ENCODE results near the gene SIL1. TPM values are rescaled to one million over a fixed set of nuclear protein-coding genes. Genes with fewer than 3 reads are reported as not detected.
A peak's percentile ranks its signal among the peaks of the same experiment; 100 is the strongest.

The SIL1 gene
- total and polyA plus RNA-seq, 9 of the 15 experiments (the other 6 are each of a cell fraction or from before 2014, with no cell fraction given): 1.3 to 30.5 (median 18.1) TPM

- Histone ChIP-seq H4K20me1 (replicated peaks; ENCODE audit: control insufficient read depth, insufficient read depth, low read length) (peaks cover 7% of the 10 kb centered on the region; the same call in 1 of the 2 replicates), H3K9me1 (ENCODE audit: control insufficient read depth, insufficient read depth, low read length) (no peaks in the 10 kb centered on the region), H3K27me3 (ENCODE audit: control insufficient read depth in 2 of 2, insufficient read depth in 2 of 2, low read length in 2 of 2) (no peaks in the 10 kb centered on the region), H3K9ac (ENCODE audit: insufficient read depth in 1 of 2, low read depth in 2 of 2, low read length in 2 of 2) (no peak overlapping the region), H3K4me2 (ENCODE audit: insufficient read depth, low read length) (no peak overlapping the region), H3K36me3 (ENCODE audit: control insufficient read depth, insufficient read depth, low read length) (peaks cover 31% of the 10 kb centered on the region; the same call in 2 of the 3 replicates), H3K4me3 (no peak overlapping the region), H3K9me3 (replicated peaks; ENCODE audit: control insufficient read depth, insufficient read depth, low read depth, low read length) (no peaks in the 10 kb centered on the region), H3K27ac (ENCODE audit: extremely low read depth, low read depth, low read length) (no peak overlapping the region), H2AFZ (ENCODE audit: low read depth, low read length) (no peak overlapping the region), H3K79me2 (ENCODE audit: control insufficient read depth, insufficient read depth, low read length) (no peaks in the 10 kb centered on the region), H3K4me1 (replicated peaks in 1 of 2; ENCODE audit: control insufficient read depth in 2 of 2, insufficient read depth in 2 of 2, low read length in 2 of 2) (0 out of 5 replicates have a peak, but pooled peaks cover 0 to 2% of the 10 kb centered on the region in 2 experiments)
- ATAC-seq (peak; percentile 31), FAIRE-seq (no peak), DNase-seq (ENCODE audit: extremely low read depth in 1 of 4, low spot score in 3 of 4) (no peak)
- intact Hi-C loops (cut with micrococcal nuclease): loop anchor here (10.0 kb wide), 1 partner anchor 292 kb away; no protein-coding TSS in a partner anchor
- TF ChIP-seq POLR2AphosphoS2 (IDR thresholded peaks at IDR 0.05; ENCODE audit: low read length) (0 out of 2 replicates have a peak, but pooled peaks have one; percentile 27), HDAC2 (IDR thresholded peaks at IDR 0.05) (no peak)
- in situ Hi-C loops (cut with MboI): no loop called here
- no TSS peak for BruUV-seq (replicated peaks)
- ChIA-PET POLR2A (interaction anchor here (0.9 kb wide), 1 partner anchor 91 kb away, joined by 3 read pairs; no protein-coding TSS in a partner anchor), CTCF (ENCODE audit: low intra/inter-chr PET ratio) (no interaction called here)
- WGBS (ENCODE audit: insufficient coverage, low coverage, missing lambda C conversion rate): 95% methylated on average over 2 of the region's 2 CpGs
These were observed 261.2 kb downstream of the SIL1 start for GRCh38 chr5:138936968-138937345.

GRCh38 chr5:138936225-138936967 lies 261.8 kb downstream of the SIL1 start:
- no peak overlapping the region for H3K4me3 ChIP-seq
- no peaks in the 10 kb centered on the region for H3K27me3 ChIP-seq (ENCODE audit: control insufficient read depth in 2 of 2, insufficient read depth in 2 of 2, low read length in 2 of 2)
- H3K36me3 ChIP-seq (ENCODE audit: control insufficient read depth, insufficient read depth, low read length): peaks cover 36% of the 10 kb centered on the region; the same call in 2 of the 3 replicates
- no peak overlapping the region for H3K4me2 ChIP-seq (ENCODE audit: insufficient read depth, low read length)
- 88% methylated on average over 21 of the region's 22 CpGs for WGBS (ENCODE audit: insufficient coverage, low coverage, missing lambda C conversion rate)
- DNase-seq (ENCODE audit: extremely low read depth in 1 of 4, low spot score in 3 of 4) (no peak), FAIRE-seq (no peak), ATAC-seq (peak; percentile 12; the same call in 2 of the 3 replicates)
- no peaks in the 10 kb centered on the region for H3K9me3 ChIP-seq (replicated peaks; ENCODE audit: control insufficient read depth, insufficient read depth, low read depth, low read length)
- H4K20me1 ChIP-seq (replicated peaks; ENCODE audit: control insufficient read depth, insufficient read depth, low read length): peaks cover 7% of the 10 kb centered on the region; the same call in 1 of the 2 replicates
- H3K27ac ChIP-seq (ENCODE audit: extremely low read depth, low read depth, low read length): no peak overlapping the region
- no peaks in the 10 kb centered on the region for H3K79me2 ChIP-seq (ENCODE audit: control insufficient read depth, insufficient read depth, low read length)
- H3K9ac ChIP-seq (ENCODE audit: insufficient read depth in 1 of 2, low read depth in 2 of 2, low read length in 2 of 2): peak overlapping the region in 1 of 2 experiments; percentile 2; a peak in 1 of 4 replicates
- 0 out of 5 replicates have a peak, but pooled peaks cover 0 to 2% of the 10 kb centered on the region in 2 experiments for H3K4me1 ChIP-seq (replicated peaks in 1 of 2; ENCODE audit: control insufficient read depth in 2 of 2, insufficient read depth in 2 of 2, low read length in 2 of 2)
- no TSS peak for BruUV-seq (replicated peaks)
- no peak overlapping the region for H2AFZ ChIP-seq (ENCODE audit: low read depth, low read length)
- in situ Hi-C loops (cut with MboI): no loop called here
- POLR2A ChIA-PET: interaction anchor here (0.6 to 1.4 kb wide), 3 partner anchors 10 to 1201 kb away, joined by 3 to 5 read pairs (median 3); no protein-coding TSS in a partner anchor
- CTCF ChIA-PET (ENCODE audit: low intra/inter-chr PET ratio): no interaction called here
- intact Hi-C loops (cut with micrococcal nuclease): loop anchor here (10.0 kb wide), 1 partner anchor 292 kb away; no protein-coding TSS in a partner anchor
- H3K9me1 ChIP-seq (ENCODE audit: control insufficient read depth, insufficient read depth, low read length): no peaks in the 10 kb centered on the region
- no peak for TF ChIP-seq THRB (CRISPR knock-in tag; conservative IDR thresholded peaks at IDR 0.05)
- TF ChIP-seq RBM34 (IDR thresholded peaks at IDR 0.05; ENCODE audit: borderline replicate concordance, insufficient read depth, low read length): no peak
- no peak for TF ChIP-seq SMARCA4 (IDR thresholded peaks at IDR 0.05)
- TF ChIP-seq ZC3H11A (IDR thresholded peaks at IDR 0.05; ENCODE audit: low read depth, low read length): no peak
- TF ChIP-seq RBM22 (IDR thresholded peaks at IDR 0.05; ENCODE audit: low read depth, low read length, poor library complexity, severe bottlenecking): peak; percentile 36
- TF ChIP-seq CGGBP1 (CRISPR knock-in tag; IDR thresholded peaks at IDR 0.05): no peak
- no peak for TF ChIP-seq PTTG1 (tag; IDR thresholded peaks at IDR 0.05; ENCODE audit: low read depth)
- TF ChIP-seq ZNF57 (CRISPR knock-in tag; IDR thresholded peaks at IDR 0.05): no peak
- no peak for TF ChIP-seq ZNF551 (CRISPR knock-in tag; IDR thresholded peaks at IDR 0.05)
- no peak for TF ChIP-seq RAD51 (IDR thresholded peaks at IDR 0.05; ENCODE audit: borderline replicate concordance, low read depth)
- no peak for TF ChIP-seq ESRRA (IDR thresholded peaks at IDR 0.05; ENCODE audit: borderline replicate concordance, low read depth)
- no peak for TF ChIP-seq ZNF140 (CRISPR knock-in tag; IDR thresholded peaks at IDR 0.05)
- TF ChIP-seq ZNF174 (CRISPR knock-in tag; IDR thresholded peaks at IDR 0.05): no peak
